NB4 (cell line): ENCODE data around the gene PARP12.

Source experiments
- CTCF ChIP-seq: IDR thresholded peaks from one replicate; pipeline ENCODE4 v1.5.1; 2012; ENCODE audit warnings: low read depth, low read length
- POLR2A ChIP-seq: IDR thresholded peaks from 2 replicates; pipeline ENCODE4 v1.6.1; 2011; ENCODE audit warnings: mild to moderate bottlenecking; ENCODE audit not compliant: insufficient read length; ENCODE audit errors: extremely low read depth

- TF ChIP-seq CTCF (no peak), POLR2A (no peak)
Measured at GRCh38 chr7:140049339-140050024, 13.3 kb downstream of the PARP12 start.
